HG03378 (cell line): ENCODE data around the gene GPATCH4.
"Not testable (repeated sequence)": the region's sequence is repeated elsewhere in the genome, so short reads cannot be mapped to it uniquely, and the experiment has no call there.

Experiments used
- ATAC-seq: cut with Tn5 transposase; IDR thresholded peaks from one replicate; pipeline ENCODE4 v1.9.1; 2021; ENCODE audit warnings: mild to moderate bottlenecking, moderate library complexity; ENCODE audit not compliant: unreplicated experiment

The GPATCH4 gene

GRCh38 chr1:156627313-156627880 lies 26.1 kb upstream of the GPATCH4 start:
- ATAC-seq: no peak

DNA sequence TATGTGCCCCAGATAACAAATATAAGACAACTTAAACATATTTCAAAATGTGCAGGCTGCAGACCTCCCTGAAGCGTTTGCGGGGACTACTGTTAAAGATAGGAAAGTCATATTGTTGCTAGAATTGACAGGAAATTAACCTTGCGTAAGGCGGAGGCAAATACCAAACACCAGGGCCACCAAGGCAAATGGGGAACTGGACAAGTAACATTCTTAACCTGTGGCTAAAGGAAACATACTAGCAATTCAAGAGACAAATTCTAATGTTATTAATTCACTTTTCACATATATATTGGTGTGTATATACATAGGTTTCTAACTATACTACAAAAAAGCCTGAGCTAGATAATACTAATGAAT lies 24.8 kb upstream of the GPATCH4 start:
- no peak for ATAC-seq

- ATAC-seq: no peak
Measured at GRCh38 chr1:156625436-156626078, 24.3 kb upstream of the GPATCH4 start.

- ATAC-seq: no peak
Measured at GRCh38 chr1:156624814-156625435, 23.6 kb upstream of the GPATCH4 start.

DNA sequence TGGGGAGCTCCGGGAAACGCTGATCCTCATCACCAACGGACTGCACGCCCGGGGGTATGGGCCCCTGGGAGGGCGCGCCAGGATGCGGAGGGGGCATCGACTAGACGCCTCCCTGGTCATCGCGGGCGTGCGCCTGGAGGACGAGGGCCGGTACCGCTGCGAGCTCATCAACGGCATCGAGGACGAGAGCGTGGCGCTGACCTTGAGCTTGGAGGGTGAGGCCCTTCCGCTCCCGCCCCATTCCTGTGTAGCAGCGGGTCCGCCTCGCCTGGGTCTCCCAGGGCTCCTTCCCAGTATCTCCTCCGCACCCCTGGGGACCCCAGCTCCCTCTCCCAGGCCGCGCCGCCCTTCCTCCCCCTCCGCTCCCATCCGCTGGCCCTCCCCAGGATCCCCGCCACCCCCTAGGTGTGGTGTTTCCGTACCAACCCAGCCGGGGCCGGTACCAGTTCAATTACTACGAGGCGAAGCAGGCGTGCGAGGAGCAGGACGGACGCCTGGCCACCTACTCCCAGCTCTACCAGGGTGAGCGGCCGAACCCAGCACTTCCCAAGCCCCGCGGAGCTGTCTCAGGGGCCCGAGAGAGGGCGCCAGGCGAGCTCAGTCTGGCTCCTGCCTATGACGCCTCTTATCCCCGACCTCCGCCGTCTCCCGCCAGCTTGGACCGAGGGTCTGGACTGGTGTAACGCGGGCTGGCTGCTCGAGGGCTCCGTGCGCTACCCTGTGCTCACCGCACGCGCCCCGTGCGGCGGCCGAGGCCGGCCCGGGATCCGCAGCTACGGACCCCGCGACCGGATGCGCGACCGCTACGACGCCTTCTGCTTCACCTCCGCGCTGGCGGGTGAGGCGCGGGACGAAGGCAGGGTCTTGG lies 22.9 kb upstream of the GPATCH4 start:
- ATAC-seq: no peak

GRCh38 chr1:156622581-156623297 lies 21.5 kb upstream of the GPATCH4 start:
- ATAC-seq: no peak

- no peak for ATAC-seq
Measured at GRCh38 chr1:156619582-156619955, 18.3 kb upstream of the GPATCH4 start.

GRCh38 chr1:156618853-156619581 lies 17.7 kb upstream of the GPATCH4 start, which contains the start of gene HAPLN2:
HAPLN2 (plus strand) TSS chr1:156619415; CDS start chr1:156623491, 4,076 bp downstream.
- ATAC-seq: no peak

GRCh38 chr1:156616463-156616862 lies 15.2 kb upstream of the GPATCH4 start:
- no peak for ATAC-seq

GRCh38 chr1:156615946-156616345 lies 14.7 kb upstream of the GPATCH4 start:
- ATAC-seq: no peak

GRCh38 chr1:156612666-156613065 lies 11.4 kb upstream of the GPATCH4 start:
- no peak for ATAC-seq

DNA sequence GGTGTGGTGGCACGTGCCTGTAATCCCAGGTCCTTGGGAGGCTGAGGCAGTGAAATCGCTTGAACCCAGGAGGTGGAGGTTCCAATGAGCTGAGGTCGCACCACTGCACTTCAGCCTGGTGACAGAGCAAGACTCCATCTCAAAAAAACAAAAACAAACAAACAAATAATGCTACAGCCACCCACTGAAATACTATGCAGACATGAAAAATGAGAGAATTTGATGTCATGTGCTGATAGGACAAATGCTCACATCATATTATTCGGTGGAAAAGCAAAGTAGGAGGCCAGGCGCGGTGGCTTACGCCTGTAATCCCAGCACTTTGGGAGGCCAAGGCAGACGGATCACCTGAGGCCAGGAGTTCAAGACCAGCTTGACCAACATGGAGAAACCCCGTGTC lies 8.8 kb upstream of the GPATCH4 start:
- not testable (repeated sequence) for ATAC-seq

DNA sequence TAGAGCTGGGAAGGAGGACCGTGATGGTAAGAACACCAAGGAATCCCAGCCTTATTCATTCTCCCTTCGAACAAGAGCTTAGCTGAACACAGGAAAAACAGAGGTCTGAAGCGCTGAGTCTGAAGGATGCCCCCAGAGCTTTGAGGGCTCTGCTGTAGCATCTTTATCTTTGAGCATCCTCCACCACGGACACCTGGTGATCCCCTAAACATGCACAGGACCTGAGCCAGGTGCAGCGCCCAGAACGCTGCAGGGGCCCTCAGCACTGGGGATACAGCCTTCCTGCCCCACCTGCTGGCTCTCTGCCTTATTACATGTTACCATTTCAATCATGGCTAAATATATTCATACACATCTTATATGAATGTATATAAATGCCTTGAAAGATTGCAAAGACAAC lies 7.7 kb upstream of the GPATCH4 start:
- no peak for ATAC-seq

DNA sequence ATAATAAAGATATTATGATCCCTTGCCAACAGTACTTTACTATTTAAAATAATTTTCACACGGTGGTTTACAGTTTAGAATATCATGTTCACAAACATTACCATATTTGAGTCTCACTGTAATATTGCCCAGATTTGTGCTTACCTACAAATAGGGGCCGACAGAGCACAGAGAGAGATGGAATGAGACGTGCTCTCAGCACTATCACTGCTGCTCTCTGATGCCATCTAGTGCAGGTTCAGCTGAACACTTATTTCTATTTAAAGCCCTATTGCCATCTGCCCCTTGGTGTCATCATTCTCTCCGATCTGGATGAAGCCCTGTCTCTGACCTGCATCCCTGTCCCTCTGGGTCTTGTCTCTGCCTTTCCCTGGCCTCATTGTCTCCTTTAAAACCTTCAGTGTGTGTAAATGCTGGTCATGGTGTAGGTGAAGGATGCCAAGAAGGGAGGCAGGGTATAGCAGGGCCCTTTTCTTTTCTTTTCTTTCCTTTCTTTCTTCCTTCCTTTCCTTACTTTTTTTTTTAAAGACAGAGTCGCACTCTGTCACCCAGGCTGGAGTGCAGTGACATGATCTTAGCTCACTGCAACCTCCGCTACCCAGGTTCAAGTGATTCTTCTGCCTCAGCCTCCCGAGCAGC lies 6.9 kb upstream of the GPATCH4 start:
- no peak for ATAC-seq

DNA sequence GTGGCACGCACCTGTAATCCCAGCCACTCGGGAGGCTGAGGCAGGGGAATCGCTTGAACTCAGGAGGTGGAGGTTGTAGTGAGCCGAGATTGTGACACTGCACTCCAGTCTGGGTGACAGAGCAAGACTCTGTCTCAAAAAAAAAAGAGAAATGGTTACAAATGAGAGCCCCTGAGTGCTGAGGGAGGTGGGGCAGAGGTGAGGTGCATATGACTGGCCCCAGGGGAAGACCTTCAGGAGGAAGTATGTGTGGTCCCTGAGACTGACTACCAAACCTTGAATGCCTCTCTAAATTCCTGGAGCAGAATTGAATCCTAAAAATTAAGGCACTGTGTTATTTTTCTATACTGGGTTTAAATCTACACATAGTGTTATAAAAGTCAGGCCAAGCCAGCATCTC lies 6.1 kb upstream of the GPATCH4 start:
- ATAC-seq: not testable (repeated sequence)

GRCh38 chr1:156602557-156602993 lies 1.3 kb upstream of the GPATCH4 start:
- no peak for ATAC-seq

GRCh38 chr1:156601892-156602291 lies 613 bp upstream of the GPATCH4 start:
- no peak for ATAC-seq

DNA sequence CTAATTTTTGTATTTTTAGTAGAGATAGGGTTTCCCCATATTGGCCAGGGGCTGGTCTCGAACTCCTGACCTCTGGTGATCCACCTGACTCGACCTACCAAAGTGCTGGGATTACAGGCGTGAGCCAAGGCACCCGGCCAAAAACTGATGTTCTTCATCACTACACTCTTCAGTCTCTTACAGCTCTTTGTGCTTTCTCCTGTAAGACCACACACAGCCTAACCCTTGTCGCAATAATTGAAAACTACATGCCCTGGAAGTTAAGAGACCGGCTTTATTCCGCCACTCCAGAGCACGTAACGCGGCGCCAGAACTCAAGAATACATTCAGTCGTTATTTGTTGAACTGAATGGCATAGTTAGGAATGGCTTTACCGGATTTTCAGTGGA lies 552 bp downstream of the GPATCH4 start:
- no peak for ATAC-seq

GRCh38 chr1:156599811-156600210 lies 1.5 kb downstream of the GPATCH4 start:
- ATAC-seq: peak; percentile 50
